Thyroid gland (tissue), 4 donors: ENCODE measurements around the gene DDC.
"Not testable (repeated sequence)": the region's sequence is repeated elsewhere in the genome, so short reads cannot be mapped to it uniquely, and the experiment has no call there.

Source experiments
- POLR2A ChIP-seq, 2 donors: fragments of 450-650 bp; IDR thresholded peaks; one replicate each; pipeline ENCODE4 v1.6.1; 2017; ENCODE audit warnings: antibody characterized with exemption in 2 of 2, mild to moderate bottlenecking in 2 of 2, moderate library complexity in 1 of 2
- TF ChIP-seq, protein P1 (sequence below), 6 experiments: fragments of 200-600 bp in 3 of 6; fragments of 450-650 bp in 3 of 6; sonication (generic) in 3 of 6; IDR thresholded peaks; one replicate each; pipeline ENCODE4 v1.5.1; 2016 to 2019; ENCODE audit warnings: antibody characterized with exemption in 6 of 6, mild to moderate bottlenecking in 2 of 6, inconsistent platforms in 1 of 6, moderate library complexity in 1 of 6

DNA sequence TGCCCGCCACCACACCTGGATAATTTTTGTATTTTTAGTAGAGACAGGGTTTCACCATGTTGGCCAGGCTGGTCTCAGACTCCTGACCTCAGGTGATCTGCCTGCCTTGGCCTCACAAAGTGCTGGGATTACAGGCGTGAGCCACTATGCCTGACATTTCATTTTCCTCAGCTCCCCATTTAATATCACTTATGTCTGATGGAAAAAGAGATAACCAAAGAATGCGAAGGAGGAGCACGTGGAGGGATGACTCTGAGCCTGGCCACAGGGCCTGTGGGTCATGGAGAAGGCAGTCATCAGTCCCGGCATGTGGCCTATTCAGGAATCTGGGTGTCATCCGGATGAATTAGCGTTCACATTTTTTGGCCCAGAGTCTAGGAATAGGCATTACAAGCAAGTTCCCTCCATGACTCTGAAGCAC is 29.9 kb downstream of the DDC start:
- TF ChIP-seq, protein P1, sequence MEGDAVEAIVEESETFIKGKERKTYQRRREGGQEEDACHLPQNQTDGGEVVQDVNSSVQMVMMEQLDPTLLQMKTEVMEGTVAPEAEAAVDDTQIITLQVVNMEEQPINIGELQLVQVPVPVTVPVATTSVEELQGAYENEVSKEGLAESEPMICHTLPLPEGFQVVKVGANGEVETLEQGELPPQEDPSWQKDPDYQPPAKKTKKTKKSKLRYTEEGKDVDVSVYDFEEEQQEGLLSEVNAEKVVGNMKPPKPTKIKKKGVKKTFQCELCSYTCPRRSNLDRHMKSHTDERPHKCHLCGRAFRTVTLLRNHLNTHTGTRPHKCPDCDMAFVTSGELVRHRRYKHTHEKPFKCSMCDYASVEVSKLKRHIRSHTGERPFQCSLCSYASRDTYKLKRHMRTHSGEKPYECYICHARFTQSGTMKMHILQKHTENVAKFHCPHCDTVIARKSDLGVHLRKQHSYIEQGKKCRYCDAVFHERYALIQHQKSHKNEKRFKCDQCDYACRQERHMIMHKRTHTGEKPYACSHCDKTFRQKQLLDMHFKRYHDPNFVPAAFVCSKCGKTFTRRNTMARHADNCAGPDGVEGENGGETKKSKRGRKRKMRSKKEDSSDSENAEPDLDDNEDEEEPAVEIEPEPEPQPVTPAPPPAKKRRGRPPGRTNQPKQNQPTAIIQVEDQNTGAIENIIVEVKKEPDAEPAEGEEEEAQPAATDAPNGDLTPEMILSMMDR (IDR thresholded peaks at IDR 0.05) = not testable (repeated sequence)
- not testable (repeated sequence) for TF ChIP-seq POLR2A (IDR thresholded peaks at IDR 0.05)
